CD4-positive, alpha-beta T cell treated with Interleukin-21 for 1 hour (primary cell): ENCODE measurements around the gene CLCF1.

Experiments used
- DNase-seq: peaks from one replicate; pipeline ENCODE4 v3.0.0-alpha.2; 2020

Gene CLCF1

DNA sequence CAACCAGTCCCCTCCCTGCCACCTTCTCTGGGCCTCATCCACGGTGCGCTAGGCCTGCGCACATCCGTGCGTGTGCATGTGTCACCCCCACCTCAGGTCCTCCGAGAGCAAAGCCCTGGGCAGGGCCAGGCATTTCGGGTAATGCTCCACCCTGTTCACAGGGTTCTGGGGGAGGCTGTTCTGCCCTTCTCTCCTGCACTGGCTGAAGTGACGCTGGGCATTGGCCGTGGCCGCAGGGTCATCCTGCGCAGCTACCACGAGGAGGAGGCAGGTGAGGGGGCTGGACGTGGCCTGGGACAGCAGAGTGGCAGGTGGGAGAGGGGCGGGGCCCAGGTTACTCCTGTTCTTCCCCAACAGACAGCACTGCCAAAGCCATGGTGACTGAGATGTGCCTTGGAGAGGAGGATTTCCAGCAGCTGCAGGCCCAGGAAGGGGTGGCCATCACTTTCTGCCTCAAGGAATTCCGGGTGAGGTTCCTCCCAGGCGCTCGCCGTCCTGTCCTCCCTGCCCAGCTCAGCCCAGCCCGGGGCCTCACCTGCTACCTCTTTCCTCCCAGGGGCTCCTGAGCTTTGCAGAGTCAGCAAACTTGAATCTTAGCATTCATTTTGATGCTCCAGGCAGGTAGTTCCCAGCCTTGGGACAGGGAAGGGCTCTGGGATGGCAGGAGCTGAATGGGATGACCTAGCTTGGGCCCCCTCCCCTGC lies 22.3 kb upstream of the CLCF1 start:
- DNase-seq, result no peak

DNA sequence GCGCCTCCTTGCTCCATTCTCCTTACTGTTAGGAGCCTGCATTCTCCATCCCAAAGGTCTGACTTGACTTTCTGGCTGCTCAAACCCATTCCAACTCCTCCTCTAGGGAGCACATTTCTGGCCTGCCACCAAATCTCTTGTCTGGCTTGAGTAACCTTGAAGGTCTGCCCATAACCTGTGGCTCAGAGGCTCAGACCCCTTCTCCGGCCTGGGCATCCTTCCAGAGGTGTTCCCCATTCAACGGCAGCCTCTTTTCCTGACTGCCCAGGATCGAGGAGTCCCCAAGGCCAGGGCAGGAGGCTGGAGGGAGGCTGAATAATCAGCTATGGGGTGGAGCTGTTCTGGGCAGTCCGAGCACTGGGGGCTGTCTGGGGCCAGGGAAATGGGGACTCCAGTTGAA lies 20.6 kb upstream of the CLCF1 start:
- DNase-seq, result no peak

GRCh38 chr11:67393437-67393836 lies 20.0 kb upstream of the CLCF1 start:
- DNase-seq, result no peak

DNA sequence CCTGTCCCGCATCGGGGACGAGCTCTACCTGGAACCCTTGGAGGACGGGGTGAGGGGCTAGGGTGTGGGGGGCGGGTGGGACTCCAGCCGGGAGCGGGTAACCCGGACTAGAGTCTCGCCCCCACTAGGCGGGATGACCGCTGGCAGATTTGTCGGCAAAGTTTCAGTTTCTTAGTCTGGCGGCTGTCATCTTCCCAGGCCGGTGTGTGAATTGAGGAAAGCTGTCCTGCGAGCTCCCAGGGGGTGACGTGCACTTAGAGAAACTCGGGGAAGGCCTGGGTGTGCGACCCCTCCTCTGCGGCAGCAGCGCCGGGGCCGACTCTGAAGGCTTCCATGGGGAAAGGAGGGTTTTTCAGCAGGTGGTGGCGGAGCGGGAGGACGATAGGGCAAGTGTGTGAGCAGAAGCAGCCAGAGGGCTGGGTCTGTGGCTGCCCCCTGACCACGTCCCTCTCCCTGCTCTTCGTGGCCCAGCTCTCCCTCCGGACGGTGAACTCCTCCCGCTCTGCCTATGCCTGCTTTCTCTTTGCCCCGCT lies 18.9 kb upstream of the CLCF1 start:
- DNase-seq, result no peak

GRCh38 chr11:67391304-67392182 lies 18.1 kb upstream of the CLCF1 start, which contains the start of gene RAD9A:
Gene RAD9A (plus strand): TSS chr11:67391986. CDS start chr11:67392045, 59 bp downstream.
- peak; percentile 92 for DNase-seq

DNA sequence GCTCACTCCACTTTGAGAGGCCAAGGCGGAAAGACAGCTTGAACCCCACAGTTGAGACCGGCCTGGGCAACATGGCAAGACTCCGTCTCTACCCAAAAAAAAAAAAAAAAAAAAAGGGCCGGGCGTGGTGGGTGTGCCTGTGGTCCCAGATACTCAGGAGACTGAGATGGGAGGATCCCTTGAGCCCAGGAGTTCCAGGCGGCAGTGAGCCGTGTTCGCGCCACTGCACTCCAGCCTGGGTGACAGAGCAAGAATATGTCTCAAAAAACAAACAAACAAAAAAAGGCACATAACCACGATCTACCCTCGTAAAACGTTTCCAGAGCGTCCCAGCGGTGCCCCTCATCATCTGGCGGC lies 17.5 kb upstream of the CLCF1 start:
- no peak for DNase-seq

DNA sequence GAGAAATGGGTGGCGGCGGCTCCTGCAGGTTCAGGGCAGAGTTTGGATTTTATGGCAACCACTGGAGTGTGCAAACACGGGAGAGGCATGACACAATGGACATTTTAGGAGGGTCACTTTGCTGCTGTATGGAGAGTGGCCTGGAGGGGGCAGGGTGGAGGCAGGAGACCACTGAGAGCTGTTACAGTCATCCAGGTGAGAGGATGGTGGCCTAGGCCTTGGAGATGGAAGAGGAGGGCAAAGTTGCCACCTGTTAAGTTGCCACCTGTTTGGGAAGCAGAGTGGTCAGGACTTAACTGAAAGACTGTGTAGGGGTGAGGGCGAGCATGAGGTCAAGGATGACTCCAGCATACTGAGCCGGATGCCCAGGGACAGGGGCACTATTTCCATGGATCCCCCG lies 16.1 kb upstream of the CLCF1 start:
- DNase-seq, result peak; percentile 67

- DNase-seq, result no peak
Measured at GRCh38 chr11:67387518-67387917, 14.1 kb upstream of the CLCF1 start.

DNA sequence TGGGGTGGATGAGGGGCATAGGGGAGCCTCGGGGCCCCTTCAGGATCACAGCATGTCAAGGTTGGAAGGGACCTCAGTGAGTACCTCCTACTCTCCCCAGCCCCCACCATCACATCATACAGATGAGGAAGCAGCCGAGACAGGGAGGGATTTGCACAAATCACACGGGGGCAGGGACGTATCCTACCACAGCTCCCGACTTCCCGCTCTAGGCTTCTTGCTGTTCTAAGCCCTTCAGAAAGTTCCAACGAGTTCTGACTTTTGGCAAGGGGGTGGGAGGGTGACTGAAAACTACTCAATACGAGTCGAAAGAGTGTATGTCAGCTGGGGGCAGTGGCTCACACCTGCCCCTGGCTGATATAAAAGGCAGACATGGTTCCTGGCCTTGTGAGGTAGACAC lies 13.7 kb upstream of the CLCF1 start:
- DNase-seq, result no peak

GRCh38 chr11:67384851-67385366 lies 11.5 kb upstream of the CLCF1 start:
- DNase-seq, result no peak

- peak; percentile 87 for DNase-seq
Measured at GRCh38 chr11:67382276-67383136, 9.1 kb upstream of the CLCF1 start.

- no peak for DNase-seq
Measured at GRCh38 chr11:67381244-67381972, 8.0 kb upstream of the CLCF1 start.

- DNase-seq, result no peak
Measured at GRCh38 chr11:67379061-67380058, 6.0 kb upstream of the CLCF1 start.

DNA sequence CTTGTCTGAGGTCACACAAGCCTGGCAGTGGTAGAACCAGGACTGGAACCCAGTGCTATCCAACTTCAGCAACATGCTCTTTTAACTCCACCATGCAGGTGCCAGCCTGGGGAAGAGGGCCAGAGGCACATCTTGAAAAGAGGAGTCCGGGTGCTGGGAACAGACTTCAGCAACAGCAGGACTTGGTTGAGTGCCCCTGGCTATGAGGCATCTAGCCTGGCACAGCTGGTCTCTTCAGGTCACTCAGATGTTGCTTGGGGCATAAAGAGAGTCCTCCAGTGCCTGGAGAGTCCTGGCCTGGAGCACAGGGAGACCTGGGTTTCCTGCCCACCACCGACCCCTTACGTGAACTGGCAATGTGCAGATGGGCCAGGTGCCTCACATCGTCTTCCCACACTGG lies 5.1 kb upstream of the CLCF1 start:
- DNase-seq, result no peak

GRCh38 chr11:67376873-67377808 lies 3.7 kb upstream of the CLCF1 start:
- no peak for DNase-seq

GRCh38 chr11:67376063-67376820 lies 2.8 kb upstream of the CLCF1 start:
- no peak for DNase-seq

DNA sequence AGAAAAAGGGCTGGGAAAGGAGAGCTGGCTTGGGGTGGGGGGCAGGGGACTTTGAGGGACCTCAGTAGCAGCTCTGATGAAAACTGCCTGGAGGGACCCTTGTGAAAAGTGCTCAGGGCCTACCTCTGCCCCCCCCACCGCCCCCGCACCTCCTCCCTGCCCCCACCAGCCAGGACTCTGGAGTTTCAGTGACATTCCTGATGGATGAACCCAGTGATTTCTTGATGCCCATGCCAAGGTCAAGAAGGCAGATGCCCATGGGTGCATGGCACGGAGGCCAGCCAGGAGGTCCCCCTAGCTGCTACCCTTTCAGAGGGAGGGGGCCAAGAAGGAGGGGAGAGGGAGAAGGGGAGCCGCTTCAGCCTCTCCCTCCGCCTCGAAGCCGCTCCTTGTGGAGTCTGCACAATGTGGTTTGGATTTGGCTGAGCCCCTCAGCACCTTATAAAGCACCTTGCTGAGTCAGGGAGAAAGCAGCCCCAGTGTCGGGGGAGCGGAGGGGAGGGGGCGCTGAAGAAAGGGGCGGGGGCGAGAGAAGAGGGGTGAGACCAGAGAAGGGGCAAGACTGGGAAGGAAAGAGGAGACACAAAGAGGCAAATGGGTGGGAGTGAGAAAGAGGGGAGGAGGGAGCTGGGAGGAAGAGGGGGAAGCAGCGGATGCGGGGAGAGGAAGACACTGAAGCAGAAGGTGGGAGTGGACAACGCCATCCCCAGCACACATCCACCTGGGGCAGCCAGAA lies 2.1 kb upstream of the CLCF1 start:
- no peak for DNase-seq
